HG02852 (cell line): Measurements from ENCODE around the gene MAD1L1.
"Not testable (repeated sequence)": the region's sequence is repeated elsewhere in the genome, so short reads cannot be mapped to it uniquely, and the experiment has no call there.

Experiments used
- ATAC-seq: cut with Tn5 transposase; IDR thresholded peaks from one replicate; pipeline ENCODE4 v1.9.1; 2021; ENCODE audit warnings: mild to moderate bottlenecking, moderate library complexity; ENCODE audit not compliant: unreplicated experiment

Gene MAD1L1

GRCh38 chr7:1831471-1831870 is 401.3 kb downstream of the MAD1L1 start:
- ATAC-seq, result not testable (repeated sequence)

GRCh38 chr7:1829668-1830067 is 403.1 kb downstream of the MAD1L1 start:
- not testable (repeated sequence) for ATAC-seq

GRCh38 chr7:1829111-1829510 is 403.6 kb downstream of the MAD1L1 start:
- no peak for ATAC-seq

GRCh38 chr7:1828170-1828569 is 404.6 kb downstream of the MAD1L1 start:
- not testable (repeated sequence) for ATAC-seq

GRCh38 chr7:1827521-1827981 is 405.2 kb downstream of the MAD1L1 start:
- ATAC-seq, result not testable (repeated sequence)

GRCh38 chr7:1826931-1827330 is 405.8 kb downstream of the MAD1L1 start:
- ATAC-seq, result not testable (repeated sequence)

- no peak for ATAC-seq
Measured at GRCh38 chr7:1825897-1826741, 406.6 kb downstream of the MAD1L1 start.

GRCh38 chr7:1825647-1825896 is 407.2 kb downstream of the MAD1L1 start:
- not testable (repeated sequence) for ATAC-seq

- not testable (repeated sequence) for ATAC-seq
Measured at GRCh38 chr7:1824882-1825646, 407.7 kb downstream of the MAD1L1 start.

- ATAC-seq, result not testable (repeated sequence)
Measured at GRCh38 chr7:1824151-1824881, 408.4 kb downstream of the MAD1L1 start.

- no peak for ATAC-seq
Measured at GRCh38 chr7:1823376-1824150, 409.2 kb downstream of the MAD1L1 start.

GRCh38 chr7:1819259-1819841 is 413.4 kb downstream of the MAD1L1 start:
- ATAC-seq, result no peak

GRCh38 chr7:1818575-1819258 is 414.0 kb downstream of the MAD1L1 start:
- no peak for ATAC-seq

GRCh38 chr7:1817061-1817712 is 415.6 kb downstream of the MAD1L1 start:
- no peak for ATAC-seq

- ATAC-seq, result not testable (repeated sequence)
Measured at GRCh38 chr7:1816451-1816850, 416.3 kb downstream of the MAD1L1 start.

- not testable (repeated sequence) for ATAC-seq
Measured at GRCh38 chr7:1815551-1816281, 417.0 kb downstream of the MAD1L1 start.

- ATAC-seq, result no peak
Measured at GRCh38 chr7:1815051-1815481, 417.7 kb downstream of the MAD1L1 start.

- ATAC-seq, result no peak
Measured at GRCh38 chr7:1814089-1814811, 418.5 kb downstream of the MAD1L1 start.
